IPS-NIHi7 (cell line): Measurements from ENCODE around the gene ERVH48-1.
"Not testable (repeated sequence)": the region's sequence is repeated elsewhere in the genome, so short reads cannot be mapped to it uniquely, and the experiment has no call there.

ENCODE experiments used
- DNase-seq: peaks from one replicate; pipeline ENCODE4 v3.0.0; 2012; ENCODE audit warnings: mixed read lengths; ENCODE audit errors: extremely low spot score

Gene ERVH48-1

GRCh38 chr21:42925114-42925926 lies at the start of gene ERVH48-1:
Gene ERVH48-1 (minus strand): TSS chr21:42925630. CDS start chr21:42919006, 6,624 bp downstream.
- DNase-seq = peak; percentile 26

- DNase-seq = peak; percentile 98
Measured at GRCh38 chr21:42973991-42974831, 48.8 kb upstream of the ERVH48-1 start, which contains the start of gene PKNOX1. Gene PKNOX1 (plus strand): TSS chr21:42974562. CDS start chr21:43004382, 29,820 bp downstream.

GRCh38 chr21:42973309-42973990 lies 48.0 kb upstream of the ERVH48-1 start:
- no peak for DNase-seq

GRCh38 chr21:42971897-42972275 lies 46.5 kb upstream of the ERVH48-1 start:
- peak; percentile 59 for DNase-seq

- no peak for DNase-seq
Measured at GRCh38 chr21:42970946-42971653, 45.7 kb upstream of the ERVH48-1 start.

GRCh38 chr21:42969193-42969600 lies 43.8 kb upstream of the ERVH48-1 start:
- no peak for DNase-seq

- DNase-seq = not testable (repeated sequence)
Measured at GRCh38 chr21:42967616-42968015, 42.2 kb upstream of the ERVH48-1 start.

- no peak for DNase-seq
Measured at GRCh38 chr21:42965211-42965560, 39.8 kb upstream of the ERVH48-1 start.

GRCh38 chr21:42964546-42965210 lies 39.2 kb upstream of the ERVH48-1 start:
- DNase-seq = no peak

- no peak for DNase-seq
Measured at GRCh38 chr21:42964086-42964485, 38.7 kb upstream of the ERVH48-1 start.

- DNase-seq = no peak
Measured at GRCh38 chr21:42962380-42963007, 37.1 kb upstream of the ERVH48-1 start.

- DNase-seq = peak; percentile 60
Measured at GRCh38 chr21:42959728-42960127, 34.3 kb upstream of the ERVH48-1 start.

- DNase-seq = not testable (repeated sequence)
Measured at GRCh38 chr21:42958122-42958521, 32.7 kb upstream of the ERVH48-1 start.

- DNase-seq = no peak
Measured at GRCh38 chr21:42956824-42957630, 31.6 kb upstream of the ERVH48-1 start.

- DNase-seq = not testable (repeated sequence)
Measured at GRCh38 chr21:42951193-42951592, 25.8 kb upstream of the ERVH48-1 start.

GRCh38 chr21:42949094-42949755 lies 23.8 kb upstream of the ERVH48-1 start:
- not testable (repeated sequence) for DNase-seq

- no peak for DNase-seq
Measured at GRCh38 chr21:42942244-42942643, 16.8 kb upstream of the ERVH48-1 start.

GRCh38 chr21:42941696-42942085 lies 16.3 kb upstream of the ERVH48-1 start:
- DNase-seq = no peak
